HCT116 (cell line): ENCODE results near the gene PBX1. TPM values are rescaled to one million over a fixed set of nuclear protein-coding genes. Genes with fewer than 3 reads are reported as not detected.

Experiments
- ATAC-seq: fragments of 200-7000 bp; cut with Tn5 transposase; 2 replicates; pipeline ENCODE4 v1.9.1; 2020; ENCODE audit warnings: mild to moderate bottlenecking, moderate library complexity
- BruUV-seq: library from RNA; stranded (reverse); fragments of 400-500 nt; replicated peaks from 2 replicates; lab custom pipeline; 2021; lab: Mats Ljungman, UMichigan
- CTCF ChIA-PET: fragments of 300-600 bp; sonication (Branson Sonifier 250); formaldehyde crosslinking; loops from one replicate; lab custom pipeline; 2021; ENCODE audit warnings: antibody characterized with exemption; lab: Charles Lee
- POLR2A ChIA-PET: fragments of 300-600, 350-600 bp; sonication (Branson Sonifier 250); formaldehyde crosslinking; loops from one replicate; lab custom pipeline; 2021; ENCODE audit warnings: antibody characterized with exemption; lab: Charles Lee
- RAD21 ChIA-PET, 2 experiments: fragments of 300-600 bp; sonication (Branson Sonifier 250); formaldehyde crosslinking; loops; one replicate each; lab custom pipeline; 2023; ENCODE audit warnings: low total read pairs in 2 of 2; ENCODE audit not compliant: uncharacterized antibody in 2 of 2, unreplicated experiment in 2 of 2, low non-redundant PET in 1 of 2; lab: Charles Lee
- DNase-seq: peaks from one replicate; pipeline ENCODE4 v3.0.0-alpha.2; 2010; ENCODE audit warnings: low read depth, low spot score
- H2AFZ ChIP-seq: fragments of 200-600 bp; shearing (Covaris generic), sonication (generic); 2 replicates; pipeline ENCODE4 v1.6.1; 2017; ENCODE audit warnings: low read depth, mixed run types, mixed read lengths, antibody characterized with exemption, low read length; ENCODE audit not compliant: poor library complexity, severe bottlenecking
- H3K27ac ChIP-seq: 2 replicates; pipeline ENCODE4 v1.5.1; 2012; ENCODE audit warnings: low read depth, low read length
- H3K27me3 ChIP-seq: fragments of 200-600 bp; sonication (generic); 2 replicates; pipeline ENCODE4 v1.6.1; 2016; ENCODE audit warnings: mixed run types, low read length, mixed read lengths; ENCODE audit not compliant: insufficient read depth
- H3K36me3 ChIP-seq, 2 experiments: fragments of 200-500 bp in 1 of 2; fragments of 200-600 bp in 1 of 2; sonication (Bioruptor generic) in 1 of 2; sonication (generic) in 1 of 2; 2 replicates each; pipeline versions ENCODE4 v1.5.1 to v1.6.1; 2014 to 2016; ENCODE audit warnings: low read length in 2 of 2, inconsistent platforms in 1 of 2, mixed read lengths in 1 of 2, mixed run types in 1 of 2; ENCODE audit not compliant: insufficient read depth in 2 of 2, control insufficient read depth in 1 of 2
- H3K4me1 ChIP-seq, 2 experiments: fragments of 200-600 bp in 1 of 2; sonication (generic) in 1 of 2; 2 replicates each; pipeline versions ENCODE4 v1.5.1 to v1.6.1; 2012 to 2017; ENCODE audit warnings: low read length in 2 of 2, inconsistent platforms in 1 of 2, mild to moderate bottlenecking in 1 of 2, mixed read lengths in 1 of 2, mixed run types in 1 of 2, moderate library complexity in 1 of 2; ENCODE audit not compliant: insufficient read depth in 2 of 2, control insufficient read depth in 1 of 2
- H3K4me2 ChIP-seq: fragments of 200-600 bp; sonication (generic); 2 replicates; pipeline ENCODE4 v1.6.1; 2017; ENCODE audit warnings: mixed run types, low read length, mixed read lengths
- H3K4me3 ChIP-seq, 2 experiments: fragments of 200-600 bp in 1 of 2; sonication (generic) in 1 of 2; replicated peaks in 1 of 2; 2 replicates each; pipeline ENCODE4 v1.5.1; 2011 to 2016; ENCODE audit warnings: low read length in 2 of 2, control low read depth in 1 of 2, low read depth in 1 of 2, mild to moderate bottlenecking in 1 of 2, mixed read lengths in 1 of 2, mixed run types in 1 of 2
- H3K79me2 ChIP-seq: fragments of 200-600 bp; sonication (generic); 2 replicates; pipeline ENCODE4 v1.6.1; 2017; ENCODE audit warnings: mild to moderate bottlenecking, mixed run types, low read length, moderate library complexity, mixed read lengths; ENCODE audit not compliant: insufficient read depth
- H3K9ac ChIP-seq: fragments of 200-600 bp; sonication (generic); 2 replicates; pipeline ENCODE4 v1.6.1; 2016; ENCODE audit warnings: low read length, mixed read lengths
- H3K9me2 ChIP-seq: fragments of 200-600 bp; sonication (generic), shearing (Covaris generic); 2 replicates; pipeline ENCODE4 v1.6.1; 2017; ENCODE audit warnings: mixed run types, mild to moderate bottlenecking, moderate library complexity; ENCODE audit not compliant: insufficient read depth
- H3K9me3 ChIP-seq, 2 experiments: fragments of 200-500 bp in 1 of 2; fragments of 200-600 bp in 1 of 2; sonication (Bioruptor generic) in 1 of 2; sonication (generic) in 1 of 2; 2 replicates each; pipeline ENCODE4 v1.6.1; 2014 to 2017; ENCODE audit warnings: low read length in 2 of 2, mixed read lengths in 2 of 2, inconsistent platforms in 1 of 2, low read depth in 1 of 2, mild to moderate bottlenecking in 1 of 2, mixed run types in 1 of 2, moderate library complexity in 1 of 2; ENCODE audit not compliant: control insufficient read depth in 1 of 2, insufficient read depth in 1 of 2
- H4K20me1 ChIP-seq: fragments of 200-600 bp; sonication (generic), shearing (Covaris generic); 2 replicates; pipeline ENCODE4 v1.6.1; 2017; ENCODE audit warnings: mixed run types, mild to moderate bottlenecking, moderate library complexity; ENCODE audit not compliant: insufficient read depth
- CTCF ChIP-seq, 3 experiments: fragments of 200-600 bp in 1 of 3; sonication (generic) in 1 of 3; IDR thresholded peaks in 2 of 3; conservative IDR thresholded peaks in 1 of 3; 2 replicates each; pipeline ENCODE4 v1.5.1; 2012 to 2017; ENCODE audit warnings: low read depth in 2 of 3, low read length in 2 of 3, antibody characterized with exemption in 1 of 3, borderline replicate concordance in 1 of 3, control low read depth in 1 of 3, mild to moderate bottlenecking in 1 of 3, mixed read lengths in 1 of 3, mixed run types in 1 of 3, moderate library complexity in 1 of 3; ENCODE audit not compliant: insufficient read depth in 1 of 3
- EZH2 ChIP-seq: fragments of 200-600 bp; sonication (generic); IDR thresholded peaks from 2 replicates; pipeline ENCODE4 v1.6.1; 2017; ENCODE audit warnings: antibody characterized with exemption, mixed run types
- EZH2phosphoT487 ChIP-seq: fragments of 200-600 bp; IDR thresholded peaks from 2 replicates; pipeline ENCODE4 v1.6.1; 2018; ENCODE audit warnings: antibody characterized with exemption, borderline replicate concordance
- JUND ChIP-seq: IDR thresholded peaks from 2 replicates; pipeline ENCODE4 v1.6.1; 2012
- POLR2A ChIP-seq: IDR thresholded peaks from 2 replicates; pipeline ENCODE4 v1.7.0; 2011; ENCODE audit warnings: borderline replicate concordance; ENCODE audit not compliant: insufficient read depth, insufficient read length; ENCODE audit errors: extremely low read depth
- RAD21 ChIP-seq: IDR thresholded peaks from 2 replicates; pipeline ENCODE4 v1.6.1; 2012; ENCODE audit warnings: low read depth, mild to moderate bottlenecking
- SP1 ChIP-seq: IDR thresholded peaks from 2 replicates; pipeline ENCODE4 v1.6.1; 2012; ENCODE audit warnings: low read depth
- SRF ChIP-seq: IDR thresholded peaks from 2 replicates; pipeline ENCODE4 v1.6.1; 2012; ENCODE audit warnings: low read depth
- YY1 ChIP-seq: IDR thresholded peaks from 2 replicates; pipeline ENCODE4 v1.6.1; 2011; ENCODE audit warnings: low read length, low read depth, moderate library complexity, mild to moderate bottlenecking; ENCODE audit not compliant: insufficient replicate concordance; ENCODE audit errors: extremely low read depth
- ZBTB33 ChIP-seq: IDR thresholded peaks from 2 replicates; pipeline ENCODE4 v1.6.1; 2011; ENCODE audit warnings: mild to moderate bottlenecking, low read length, moderate library complexity; ENCODE audit not compliant: insufficient replicate concordance; ENCODE audit errors: extremely low read depth
- intact Hi-C: fragments of 100-400 bp; cut with micrococcal nuclease; formaldehyde crosslinking; loops from 2 replicates; pipeline ENCODE4 v1.10.0; 2022
- total RNA-seq: library from RNA; stranded (reverse); gene quantifications from one replicate; pipeline ENCODE4 v1.2.1, GENCODE V29; 2021; ENCODE audit not compliant: unreplicated experiment

Gene PBX1
- total RNA-seq, 1 experiment from 2014 or later: 29.6 TPM

- TF ChIP-seq ZBTB33 (no peak), EZH2 (no peak), RAD21 (no peak), EZH2phosphoT487 (no peak), YY1 (no peak), POLR2A (no peak), SP1 (no peak), SRF (no peak), JUND (no peak), CTCF (IDR thresholded peaks at IDR 0.05 in 2 of 3, conservative IDR thresholded peaks at IDR 0.05 in 1 of 3; ENCODE audit: borderline replicate concordance in 1 of 3, insufficient read depth in 1 of 3, low read depth in 2 of 3, low read length in 2 of 3) (no peak)
Observed at GRCh38 chr1:164863056-164863455, 304.1 kb downstream of the PBX1 start (continued).

- Histone ChIP-seq H3K36me3 (no peaks in the 10 kb centered on the region), H3K27ac (no peak overlapping the region), H3K9ac (no peak overlapping the region), H3K27me3 (peaks cover 10% of the 10 kb centered on the region), H3K4me1 (no peaks in the 10 kb centered on the region), H3K9me3 (no peaks in the 10 kb centered on the region), H3K4me3 (no peak overlapping the region), H2AFZ (no peak overlapping the region), H4K20me1 (no peaks in the 10 kb centered on the region), H3K79me2 (no peaks in the 10 kb centered on the region), H3K4me2 (no peak overlapping the region), H3K9me2 (no peaks in the 10 kb centered on the region)
- ChIA-PET RAD21 (no interaction called here), CTCF (no interaction called here), POLR2A (no interaction called here)
- no peak for DNase-seq
- BruUV-seq: no TSS peak
- no peak for ATAC-seq
- TF ChIP-seq SP1: no peak
- TF ChIP-seq JUND: no peak
- intact Hi-C loops: no loop called here
Observed at GRCh38 chr1:164864161-164864560, 305.2 kb downstream of the PBX1 start.
